Stomach smooth muscle (tissue), 2 donors: ENCODE measurements around the gene ZNF552.
A peak's percentile ranks its signal among the peaks of the same experiment; 100 is the strongest.
"Not testable (repeated sequence)": the region's sequence is repeated elsewhere in the genome, so short reads cannot be mapped to it uniquely, and the experiment has no call there.

Experiments
- H3K27ac ChIP-seq: one replicate; pipeline ENCODE4 v1.7.0; 2013; ENCODE audit warnings: mild to moderate bottlenecking, low read length, inconsistent platforms
- H3K27me3 ChIP-seq, 2 donors: one replicate each; pipeline ENCODE4 v1.7.0; 2013; ENCODE audit warnings: low read length in 2 of 2; ENCODE audit not compliant: insufficient read depth in 2 of 2, control insufficient read depth in 1 of 2
- H3K36me3 ChIP-seq, 2 donors: one replicate each; pipeline ENCODE4 v1.7.0; 2013; ENCODE audit warnings: low read length in 2 of 2; ENCODE audit not compliant: control insufficient read depth in 2 of 2, insufficient read depth in 2 of 2
- H3K4me1 ChIP-seq: one replicate; pipeline ENCODE4 v1.7.0; 2013; ENCODE audit warnings: low read length; ENCODE audit not compliant: control insufficient read depth, insufficient read depth
- H3K4me3 ChIP-seq, 2 donors: one replicate each; pipeline ENCODE4 v1.7.0; 2013; ENCODE audit warnings: low read length in 2 of 2
- H3K9ac ChIP-seq, 2 donors: one replicate each; pipeline ENCODE4 v1.7.0; 2013; ENCODE audit warnings: low read length in 2 of 2, mild to moderate bottlenecking in 1 of 2
- H3K9me3 ChIP-seq, 2 donors: one replicate each; pipeline ENCODE4 v1.7.0; 2013; ENCODE audit warnings: low read length in 2 of 2; ENCODE audit not compliant: control insufficient read depth in 2 of 2
- donor health status: healthy.
- donor health status: Pancreatic carcinoma.

The ZNF552 gene

DNA sequence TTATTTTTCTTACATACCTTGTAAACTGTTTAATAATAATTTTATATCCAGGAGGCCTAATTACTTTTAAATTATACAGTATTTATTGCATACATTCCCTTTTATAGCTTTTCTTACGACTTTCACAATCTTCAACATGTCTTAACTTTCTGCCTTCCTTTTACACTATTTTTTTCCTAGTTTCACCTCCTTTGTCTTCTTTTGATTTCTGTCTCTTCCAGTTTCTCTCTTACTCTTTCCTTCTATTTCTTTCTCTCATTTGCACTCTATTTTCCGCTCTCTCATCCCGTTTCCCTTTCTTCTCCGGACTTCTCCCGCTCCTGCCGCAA lies 11.5 kb downstream of the ZNF552 start:
- Histone ChIP-seq H3K9me3 (no peaks in the 10 kb centered on the region), H3K4me3 (peak overlapping the region; percentile 73 to 82), H3K27me3 (no peaks in the 10 kb centered on the region), H3K27ac (peak overlapping the region; percentile 60), H3K4me1 (peaks cover 5% of the 10 kb centered on the region), H3K36me3 (peaks cover 0 to 4% of the 10 kb centered on the region in 2 donors), H3K9ac (peak overlapping the region; percentile 68 to 79)

GRCh38 chr19:57802269-57802668 lies 12.4 kb downstream of the ZNF552 start:
- Histone ChIP-seq H3K36me3 (no peaks in the 10 kb centered on the region), H3K27me3 (no peaks in the 10 kb centered on the region), H3K9ac (no peak overlapping the region), H3K9me3 (no peaks in the 10 kb centered on the region), H3K4me3 (peak overlapping the region in 1 of 2 donors; percentile 8), H3K4me1 (peaks cover 5% of the 10 kb centered on the region), H3K27ac (peak overlapping the region; percentile 38)

DNA sequence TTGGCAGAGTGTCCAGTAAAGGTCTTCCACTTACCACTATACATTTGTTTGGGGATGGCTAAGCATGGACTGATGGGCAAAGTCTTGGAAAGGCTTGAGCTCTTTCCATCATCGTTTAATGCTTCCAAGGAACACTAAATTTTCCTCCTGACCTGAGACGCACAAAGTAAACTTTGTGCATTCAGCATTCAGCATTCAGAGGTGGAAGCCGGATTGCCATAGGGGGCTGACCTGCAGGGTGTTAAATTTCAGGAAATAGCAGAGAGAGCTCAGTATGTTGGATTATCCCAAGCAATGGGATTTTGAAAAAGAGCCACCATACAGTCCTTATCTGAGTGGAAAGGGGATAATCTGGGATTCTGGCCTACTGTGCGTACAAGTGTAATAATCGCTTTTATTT lies 14.0 kb downstream of the ZNF552 start:
- Histone ChIP-seq H3K27ac (no peak overlapping the region), H3K9ac (no peak overlapping the region), H3K27me3 (no peaks in the 10 kb centered on the region), H3K4me3 (no peak overlapping the region), H3K36me3 (peaks cover 6 to 10% of the 10 kb centered on the region in 2 donors), H3K4me1 (peaks cover 5% of the 10 kb centered on the region), H3K9me3 (no peaks in the 10 kb centered on the region)

- not testable (repeated sequence) for H3K9me3 ChIP-seq, H3K27me3 ChIP-seq
- H3K36me3 ChIP-seq, result peaks cover 16 to 19% of the 10 kb centered on the region in 2 donors
Measured at GRCh38 chr19:57796580-57796979, 18.1 kb downstream of the ZNF552 start.

DNA sequence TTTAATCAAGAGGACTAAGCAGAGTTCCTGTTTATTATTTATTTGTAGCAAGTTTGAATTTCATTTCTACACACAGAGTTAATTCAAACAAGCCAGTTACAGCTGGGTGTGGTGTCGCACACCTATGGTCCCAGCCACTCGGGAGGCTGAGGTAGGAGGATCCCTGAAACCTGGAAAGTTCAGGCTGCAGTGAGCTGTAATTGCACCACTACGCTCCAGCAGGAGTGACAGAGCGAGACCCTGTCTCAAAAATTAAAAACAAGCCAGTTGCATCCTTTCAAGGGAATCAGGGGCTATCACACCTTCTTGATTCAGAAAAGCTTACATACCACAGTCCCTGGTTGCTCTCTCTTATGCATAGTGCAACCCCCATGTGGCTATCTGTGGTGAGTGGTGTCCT lies 25.4 kb downstream of the ZNF552 start:
- Histone ChIP-seq H3K27me3 (no peaks in the 10 kb centered on the region), H3K4me3 (no peak overlapping the region), H3K36me3 (peaks cover 13 to 25% of the 10 kb centered on the region in 2 donors)

More at GRCh38 chr19:57796580-57796979, 18.1 kb downstream of the ZNF552 start:
- H3K4me1 ChIP-seq, H3K9ac ChIP-seq, H3K27ac ChIP-seq, H3K4me3 ChIP-seq: not testable (repeated sequence)

DNA sequence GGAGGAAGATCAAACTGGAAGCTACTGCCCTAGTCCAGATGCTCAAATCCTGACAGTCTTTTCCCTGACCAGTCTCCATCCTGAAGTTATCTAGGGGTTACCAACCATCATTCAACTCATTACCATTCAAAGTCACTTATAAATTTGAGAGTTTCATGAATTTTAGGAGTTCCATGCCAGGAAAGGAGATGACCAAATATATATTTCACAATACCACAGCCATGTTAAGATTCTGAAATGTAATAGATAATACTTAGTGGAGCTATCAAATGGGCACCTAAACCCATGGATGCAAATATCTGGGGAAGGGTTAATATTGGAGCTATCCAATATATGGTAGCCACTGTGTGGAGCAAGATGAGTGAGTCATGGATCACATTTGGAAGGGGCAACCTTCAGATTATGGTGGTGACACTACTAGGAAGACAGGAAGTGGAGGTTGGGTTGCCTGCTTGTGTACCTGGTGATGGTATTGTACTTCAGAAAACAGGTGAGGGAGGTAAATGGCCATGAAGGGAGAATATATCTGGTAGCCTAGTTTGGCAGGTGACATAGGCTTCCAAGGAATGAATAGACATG lies 26.5 kb downstream of the ZNF552 start:
- Histone ChIP-seq H3K9me3 (peaks cover 4 to 19% of the 10 kb centered on the region in 2 donors), H3K4me1 (no peaks in the 10 kb centered on the region), H3K27ac (no peak overlapping the region), H3K9ac (no peak overlapping the region), H3K4me3 (no peak overlapping the region), H3K36me3 (peaks cover 13 to 25% of the 10 kb centered on the region in 2 donors), H3K27me3 (no peaks in the 10 kb centered on the region)

More for the DNA sequence above, 25.4 kb downstream of the ZNF552 start:
- Histone ChIP-seq H3K4me1 (no peaks in the 10 kb centered on the region), H3K9me3 (peaks cover 4 to 19% of the 10 kb centered on the region in 2 donors), H3K27ac (no peak overlapping the region), H3K9ac (no peak overlapping the region)

GRCh38 chr19:57786906-57787305 lies 27.8 kb downstream of the ZNF552 start:
- Histone ChIP-seq H3K9me3 (peaks cover 4 to 19% of the 10 kb centered on the region in 2 donors), H3K4me1 (no peaks in the 10 kb centered on the region), H3K9ac (no peak overlapping the region), H3K4me3 (no peak overlapping the region), H3K36me3 (peaks cover 8 to 20% of the 10 kb centered on the region in 2 donors), H3K27me3 (no peaks in the 10 kb centered on the region), H3K27ac (no peak overlapping the region)

GRCh38 chr19:57786286-57786685 lies 28.4 kb downstream of the ZNF552 start:
- no peaks in the 10 kb centered on the region for H3K4me1 ChIP-seq
- H3K9me3 ChIP-seq, result peaks cover 4 to 19% of the 10 kb centered on the region in 2 donors
- H3K36me3 ChIP-seq, result peaks cover 6 to 20% of the 10 kb centered on the region in 2 donors
- no peak overlapping the region for H3K27ac ChIP-seq
- no peaks in the 10 kb centered on the region for H3K27me3 ChIP-seq
- no peak overlapping the region for H3K4me3 ChIP-seq
- H3K9ac ChIP-seq, result no peak overlapping the region

DNA sequence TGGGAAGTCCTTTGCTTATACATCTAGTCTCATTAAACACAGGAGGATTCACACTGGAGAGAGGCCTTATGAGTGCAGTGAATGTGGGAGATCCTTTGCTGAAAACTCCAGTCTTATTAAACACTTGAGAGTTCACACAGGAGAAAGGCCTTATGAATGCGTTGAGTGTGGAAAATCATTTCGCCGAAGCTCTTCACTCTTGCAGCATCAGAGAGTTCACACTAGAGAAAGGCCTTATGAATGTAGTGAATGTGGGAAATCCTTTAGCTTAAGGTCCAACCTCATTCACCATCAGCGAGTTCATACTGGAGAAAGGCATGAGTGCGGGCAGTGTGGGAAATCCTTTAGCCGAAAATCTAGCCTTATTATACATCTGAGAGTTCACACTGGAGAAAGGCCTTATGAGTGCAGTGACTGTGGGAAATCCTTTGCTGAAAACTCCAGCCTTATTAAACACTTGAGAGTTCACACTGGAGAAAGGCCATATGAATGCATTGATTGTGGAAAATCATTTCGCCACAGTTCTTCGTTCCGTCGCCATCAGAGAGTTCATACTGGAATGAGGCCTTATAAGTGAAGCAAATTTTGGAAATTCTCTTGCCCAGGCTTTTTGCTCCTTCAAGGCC lies 35.4 kb downstream of the ZNF552 start:
- H3K36me3 ChIP-seq, result peaks cover 46% of the 10 kb centered on the region in 2 donors

GRCh38 chr19:57778336-57778735 lies 36.4 kb downstream of the ZNF552 start:
- peaks cover 46% of the 10 kb centered on the region in 2 donors for H3K36me3 ChIP-seq
- H3K9ac ChIP-seq, result no peak overlapping the region
- H3K4me3 ChIP-seq, result no peak overlapping the region
- peaks cover 29 to 40% of the 10 kb centered on the region in 2 donors for H3K9me3 ChIP-seq
- H3K27me3 ChIP-seq, result no peaks in the 10 kb centered on the region
- H3K4me1 ChIP-seq, result no peaks in the 10 kb centered on the region
- no peak overlapping the region for H3K27ac ChIP-seq

More for the DNA sequence above, 35.4 kb downstream of the ZNF552 start:
- Histone ChIP-seq H3K4me1 (no peaks in the 10 kb centered on the region), H3K27ac (no peak overlapping the region), H3K9ac (no peak overlapping the region), H3K9me3 (peaks cover 29 to 40% of the 10 kb centered on the region in 2 donors), H3K4me3 (peak overlapping the region in 1 of 2 donors; percentile 47), H3K27me3 (no peaks in the 10 kb centered on the region)

DNA sequence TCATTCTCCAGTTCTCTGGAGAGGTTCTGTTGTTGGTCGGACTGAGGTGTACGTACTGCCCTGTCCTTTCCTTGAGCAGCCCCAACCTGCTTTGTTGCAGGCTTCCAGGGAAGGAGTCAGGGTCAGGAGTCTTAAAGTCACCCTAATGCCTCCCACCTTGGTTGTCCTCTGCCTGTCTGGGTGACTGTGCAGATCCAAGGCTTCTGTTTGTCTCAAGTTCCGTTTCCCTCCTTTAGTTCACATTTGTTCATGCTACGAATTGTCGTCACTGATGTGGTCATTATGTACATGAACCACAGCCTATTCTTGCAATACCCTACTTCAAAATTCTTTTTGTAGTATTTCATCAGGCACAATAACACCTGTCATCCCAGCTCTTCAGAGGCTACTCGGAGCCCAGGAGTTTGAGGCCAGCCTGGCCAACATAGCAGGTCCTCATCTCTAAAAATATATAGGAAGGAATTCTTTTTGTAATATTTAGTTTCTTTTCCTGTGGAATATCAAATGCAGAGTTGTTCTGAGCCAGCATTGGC lies 37.9 kb downstream of the ZNF552 start:
- Histone ChIP-seq H3K27me3 (no peaks in the 10 kb centered on the region), H3K36me3 (peaks cover 46 to 50% of the 10 kb centered on the region in 2 donors), H3K4me1 (no peaks in the 10 kb centered on the region), H3K4me3 (no peak overlapping the region), H3K27ac (no peak overlapping the region), H3K9me3 (peaks cover 29 to 40% of the 10 kb centered on the region in 2 donors), H3K9ac (no peak overlapping the region)
